ENCODE results near the gene BAIAP2L2.
"Not testable (repeated sequence)": the region's sequence is repeated elsewhere in the genome, so short reads cannot be mapped to it uniquely, and the experiment has no call there.

Gene BAIAP2L2

DNA sequence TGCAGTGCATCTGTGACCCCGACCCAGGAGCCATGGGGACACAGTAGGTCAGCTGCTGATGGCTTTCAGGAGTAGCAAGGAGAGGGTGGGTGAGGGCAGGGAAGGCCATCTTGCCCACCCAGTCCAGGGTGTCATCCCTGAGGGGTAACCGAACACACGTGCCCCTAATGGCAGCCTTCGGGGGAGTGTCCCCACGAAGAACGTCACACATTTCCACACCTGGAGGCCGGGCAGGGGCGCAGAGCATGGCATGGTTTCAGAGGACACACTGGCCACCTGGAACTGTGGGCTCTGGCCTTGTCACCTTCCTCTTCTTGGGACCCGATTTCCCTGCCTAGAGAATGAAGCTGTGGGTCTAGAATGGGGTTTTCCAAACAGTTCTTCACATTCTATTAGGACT is 19.4 kb upstream of the BAIAP2L2 start:
- in situ Hi-C loops (cut with MboI; ENCODE audit: low sequenced_read_pairs), result loop anchor here (10.0 kb wide), 1 partner anchor 105 kb away; no protein-coding TSS in a partner anchor

- in situ Hi-C loops (cut with MboI; ENCODE audit: low sequenced_read_pairs), result loop anchor here (10.0 kb wide), 1 partner anchor 106 kb away; no protein-coding TSS in a partner anchor
These were observed 18.5 kb upstream of the BAIAP2L2 start for GRCh38 chr22:38129021-38129420.

- in situ Hi-C loops (cut with MboI; ENCODE audit: low sequenced_read_pairs), result loop anchor here (10.0 kb wide), 1 partner anchor 107 kb away; no protein-coding TSS in a partner anchor
These were observed 17.4 kb upstream of the BAIAP2L2 start for GRCh38 chr22:38127869-38128268.

DNA sequence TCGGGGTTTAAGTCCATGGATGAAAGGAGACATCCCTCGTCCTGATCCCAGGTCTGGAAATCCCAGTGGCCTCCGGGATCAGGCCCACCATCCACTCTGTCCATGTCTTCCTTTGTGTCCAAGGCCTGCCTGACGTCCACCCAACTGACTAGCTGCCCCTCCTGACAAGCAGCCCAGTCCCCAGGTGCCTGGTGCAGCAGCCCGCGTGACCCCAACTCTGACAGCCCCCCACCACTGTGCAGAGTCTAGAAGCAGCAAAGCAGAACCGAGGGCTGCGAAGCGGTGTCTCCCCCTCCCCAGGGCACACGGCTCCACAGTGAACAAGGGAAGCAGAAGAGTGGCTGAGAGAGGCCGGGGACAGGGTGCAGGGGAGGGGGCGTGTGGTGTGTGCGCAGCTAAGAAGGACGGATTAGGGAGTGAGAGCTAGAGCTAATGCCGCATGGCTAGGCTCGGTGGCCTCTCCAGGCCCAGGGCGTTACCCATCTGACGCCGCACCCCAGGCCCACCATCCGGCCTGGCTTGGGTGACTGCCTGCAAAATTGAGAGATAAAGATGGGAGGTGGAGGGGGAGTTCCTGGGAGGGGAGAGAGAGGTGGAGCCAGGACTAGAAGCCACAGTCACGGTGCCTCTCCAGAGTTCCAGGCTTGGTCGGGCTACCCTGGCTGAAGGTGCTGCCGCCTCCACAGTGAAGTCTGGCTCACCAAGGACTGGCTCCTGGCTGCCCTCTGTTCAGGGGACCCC is 16.6 kb upstream of the BAIAP2L2 start:
- in situ Hi-C loops (cut with MboI; ENCODE audit: low sequenced_read_pairs), result loop anchor here (10.0 kb wide), 1 partner anchor 108 kb away; no protein-coding TSS in a partner anchor

GRCh38 chr22:38125751-38126201 is 15.3 kb upstream of the BAIAP2L2 start:
- in situ Hi-C loops (cut with MboI; ENCODE audit: low sequenced_read_pairs), result loop anchor here (10.0 kb wide), 1 partner anchor 109 kb away; no protein-coding TSS in a partner anchor

DNA sequence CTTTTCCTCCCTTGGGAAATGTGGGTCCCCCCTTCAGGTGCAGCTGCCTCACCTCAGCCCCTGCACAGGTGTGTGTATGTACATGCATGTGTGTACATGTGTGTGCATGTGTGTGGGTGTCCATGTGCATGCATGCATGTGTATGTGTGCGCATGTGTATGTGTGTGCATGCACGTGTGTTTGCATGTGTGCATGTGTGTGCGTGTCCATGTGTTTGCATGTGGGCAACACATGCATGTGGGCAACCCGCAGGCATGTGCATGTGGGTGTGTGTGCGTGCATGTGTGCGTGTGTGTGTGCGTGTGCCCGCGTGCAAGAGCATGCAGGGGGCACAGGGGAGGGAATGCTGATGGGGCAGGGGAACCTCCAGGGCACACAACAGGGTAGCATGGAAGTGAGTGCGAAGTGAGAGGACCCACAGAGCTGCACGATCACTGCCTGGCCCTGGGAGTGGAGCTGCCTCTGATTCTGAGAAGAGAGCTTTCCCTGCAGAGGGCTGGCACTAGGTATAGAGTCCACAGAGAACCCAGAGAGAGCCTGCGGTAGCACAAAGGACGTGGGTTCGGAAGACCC is 14.6 kb upstream of the BAIAP2L2 start:
- in situ Hi-C loops (cut with MboI; ENCODE audit: low sequenced_read_pairs), result loop anchor here (10.0 kb wide), 1 partner anchor 110 kb away; no protein-coding TSS in a partner anchor

GRCh38 chr22:38124236-38124974 is 13.9 kb upstream of the BAIAP2L2 start:
- in situ Hi-C loops (cut with MboI; ENCODE audit: low sequenced_read_pairs), result loop anchor here (10.0 kb wide), 1 partner anchor 110 kb away; no protein-coding TSS in a partner anchor

GRCh38 chr22:38122616-38123015 is 12.1 kb upstream of the BAIAP2L2 start:
- in situ Hi-C loops (cut with MboI; ENCODE audit: low sequenced_read_pairs), result loop anchor here (10.0 kb wide), 1 partner anchor 112 kb away; no protein-coding TSS in a partner anchor

DNA sequence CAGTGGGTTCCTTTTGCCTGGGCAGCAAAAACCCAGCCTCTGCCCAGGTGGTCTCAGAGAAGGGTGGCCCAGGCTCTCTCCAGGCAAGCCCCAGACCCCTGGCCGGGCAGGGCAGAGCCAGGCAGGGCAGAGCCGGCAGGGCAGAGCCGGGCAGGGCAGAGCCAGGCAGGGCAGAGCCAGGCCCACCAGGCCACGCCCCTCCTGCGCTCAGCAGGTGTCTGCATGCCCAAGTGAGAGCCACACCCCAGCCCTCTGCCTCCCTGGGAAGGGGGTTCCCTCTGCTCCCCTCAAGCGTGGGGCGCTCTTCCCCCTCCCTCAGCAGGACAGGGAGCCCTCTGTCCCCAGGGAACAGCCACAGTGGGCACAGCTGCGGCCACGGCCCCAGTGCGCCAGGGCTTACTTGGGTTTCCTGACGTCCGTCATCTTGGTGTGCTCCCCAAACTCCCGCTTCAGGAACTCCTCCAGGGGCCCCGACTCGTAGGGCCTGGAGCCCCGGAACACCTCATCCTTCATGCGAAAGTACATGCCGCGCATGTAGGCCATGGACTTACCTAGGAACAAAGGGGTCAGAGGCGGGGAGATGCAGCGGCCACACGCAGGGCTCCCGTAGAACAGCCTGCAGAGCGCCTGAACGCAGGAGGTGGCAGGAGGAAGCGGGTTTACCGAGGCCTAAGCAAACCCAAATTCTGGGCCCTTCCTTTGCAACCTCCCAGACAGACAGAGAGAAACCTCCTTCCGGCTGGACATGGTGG is 10.1 kb upstream of the BAIAP2L2 start:
- in situ Hi-C loops (cut with MboI; ENCODE audit: low sequenced_read_pairs), result loop anchor here (10.0 kb wide), 1 partner anchor 114 kb away; no protein-coding TSS in a partner anchor

DNA sequence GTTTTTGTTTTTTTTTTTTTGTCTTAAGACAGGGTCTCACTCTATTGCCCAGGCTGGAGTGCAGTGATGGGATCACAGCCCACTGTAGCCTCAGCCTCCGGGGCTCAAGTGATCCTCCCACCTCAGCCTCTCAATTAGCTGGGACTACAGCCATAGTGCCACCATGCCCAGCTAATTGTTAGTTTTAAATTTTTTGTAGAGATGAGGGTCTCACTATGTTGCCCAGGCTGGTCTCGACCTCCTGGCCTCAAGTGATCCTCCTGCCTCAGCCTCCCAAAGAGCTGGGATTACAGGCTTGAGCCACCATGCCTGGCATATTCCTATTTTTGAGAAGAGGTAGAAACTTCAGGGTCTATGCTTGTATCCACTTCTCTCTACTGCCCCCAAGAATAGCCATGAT is 8.3 kb upstream of the BAIAP2L2 start:
- in situ Hi-C loops (cut with MboI; ENCODE audit: low sequenced_read_pairs), result not testable (repeated sequence)

DNA sequence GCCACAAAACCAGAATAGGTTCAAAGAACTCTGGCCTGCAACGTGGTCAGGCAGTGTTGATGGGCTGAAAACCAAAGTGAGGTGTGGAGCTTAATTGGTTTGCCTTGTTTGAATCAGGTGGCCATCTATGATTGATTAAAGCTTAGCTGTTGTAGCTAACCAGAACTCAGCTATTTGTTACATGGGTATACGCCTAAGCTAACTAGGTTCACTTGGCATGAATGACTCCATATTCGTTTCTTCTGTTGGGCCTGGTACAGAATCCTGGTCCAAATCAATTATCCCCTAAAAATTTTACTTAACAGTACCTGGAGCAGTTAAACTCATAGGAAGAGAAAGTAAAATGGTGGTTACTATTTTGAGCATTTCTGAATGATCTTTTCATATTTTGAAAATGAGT is 7.7 kb upstream of the BAIAP2L2 start:
- in situ Hi-C loops (cut with MboI; ENCODE audit: low sequenced_read_pairs), result no loop called here

GRCh38 chr22:38117556-38117955 is 7.1 kb upstream of the BAIAP2L2 start:
- in situ Hi-C loops (cut with MboI; ENCODE audit: low sequenced_read_pairs), result not testable (repeated sequence)

DNA sequence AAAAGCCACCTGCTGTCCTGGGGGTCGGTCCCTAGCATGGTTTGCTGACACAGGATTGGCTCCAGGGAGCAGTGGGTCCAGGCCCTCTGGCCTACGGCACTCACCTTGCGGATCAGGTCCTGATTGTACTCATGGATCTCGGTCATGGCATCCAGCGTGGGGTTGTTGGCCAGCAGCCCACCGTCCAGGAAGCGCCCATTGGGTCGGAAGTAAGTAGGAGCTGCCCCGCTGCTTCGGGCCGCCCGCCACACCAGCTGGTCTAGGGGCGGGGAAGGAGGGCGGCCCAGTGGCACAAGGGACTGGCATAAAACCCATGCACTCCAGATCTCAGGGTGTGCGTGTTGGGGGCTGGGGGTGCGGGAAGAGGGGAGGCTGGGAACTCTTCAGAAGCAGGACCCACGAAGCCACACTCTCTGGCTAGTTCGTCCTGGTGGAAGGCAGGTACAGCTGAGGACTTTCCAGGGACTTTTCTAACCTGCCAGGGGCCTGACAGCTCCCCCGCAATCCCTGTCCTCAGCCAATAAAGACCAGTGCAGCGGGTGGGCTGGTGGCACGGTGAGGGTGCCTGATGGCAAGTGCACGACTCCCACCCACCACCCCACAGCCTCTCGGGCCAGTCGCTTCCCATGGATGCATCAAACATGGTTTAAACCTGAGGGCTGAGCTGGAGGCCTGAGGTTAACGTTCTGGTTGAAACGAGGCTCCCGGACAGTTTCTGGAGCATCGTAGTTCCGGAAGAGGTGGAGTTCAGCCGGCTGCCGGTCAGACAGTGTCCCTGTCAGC is 5.1 kb upstream of the BAIAP2L2 start:
- in situ Hi-C loops (cut with MboI; ENCODE audit: low sequenced_read_pairs), result no loop called here

DNA sequence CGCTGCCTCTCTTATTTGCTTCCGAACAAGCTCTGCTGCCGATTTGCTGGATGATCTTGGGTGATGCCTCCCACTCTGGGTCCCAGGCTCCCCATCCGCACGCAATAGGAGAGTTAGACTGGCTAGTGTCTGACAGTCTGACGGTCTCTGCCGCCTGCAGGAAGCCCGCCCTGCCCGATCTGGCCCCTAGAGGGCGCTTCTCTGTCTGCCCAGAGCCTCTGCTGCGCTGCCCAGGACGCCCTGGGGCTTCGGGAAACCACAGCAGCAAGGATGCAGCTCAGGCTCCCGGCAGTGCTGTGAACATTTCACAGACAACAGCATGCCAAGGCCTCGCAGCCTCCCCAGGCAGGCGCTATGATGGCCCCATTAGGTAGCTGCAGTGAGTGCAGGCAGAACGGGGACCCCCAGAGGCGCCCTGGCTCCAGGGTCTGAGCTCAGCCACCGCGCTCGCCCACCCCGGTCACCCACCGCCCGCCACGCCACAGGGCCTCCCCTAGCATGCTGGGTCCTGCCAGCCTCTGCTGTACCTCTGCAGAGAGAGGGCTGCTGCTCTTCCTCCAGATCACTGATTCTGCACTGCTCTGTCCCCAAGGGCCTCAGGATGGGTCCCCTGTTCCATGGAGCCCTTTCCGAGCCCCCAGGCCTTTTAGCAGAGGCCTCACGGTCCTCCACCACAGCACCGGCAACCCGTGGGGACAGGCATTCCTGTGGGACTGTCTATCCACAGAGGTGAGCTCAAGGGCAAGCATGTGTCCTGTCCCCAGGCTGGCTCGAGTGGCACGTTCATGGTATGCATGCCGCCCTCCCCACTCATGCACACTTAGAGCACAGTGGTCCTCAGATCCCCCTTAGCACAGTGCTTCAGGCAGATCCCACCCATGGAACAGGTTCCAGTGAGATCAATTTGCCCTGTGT is 4.3 kb upstream of the BAIAP2L2 start:
- in situ Hi-C loops (cut with MboI; ENCODE audit: low sequenced_read_pairs), result no loop called here

DNA sequence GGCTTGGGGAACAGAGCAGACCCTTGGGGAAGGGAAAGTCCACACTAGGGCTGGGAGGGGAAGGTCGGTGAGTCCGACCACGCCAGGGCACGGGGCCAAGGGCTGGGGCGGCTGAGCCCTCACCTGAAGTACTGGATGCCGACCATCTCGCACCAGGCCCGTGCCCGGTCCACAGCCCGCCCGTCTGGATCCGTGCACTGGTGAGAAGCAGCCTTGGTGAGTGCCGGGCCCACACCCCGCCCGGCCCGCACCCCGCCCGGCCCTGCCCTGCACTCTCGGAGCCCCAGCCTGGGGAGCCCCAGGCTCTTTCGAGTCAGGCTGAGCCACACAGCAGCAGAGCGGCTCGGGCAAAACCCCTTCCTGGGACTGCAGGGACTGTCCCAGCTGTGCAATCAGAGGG is 1.9 kb upstream of the BAIAP2L2 start:
- in situ Hi-C loops (cut with MboI; ENCODE audit: low sequenced_read_pairs), result no loop called here

- in situ Hi-C loops (cut with MboI; ENCODE audit: low sequenced_read_pairs), result no loop called here
These were observed 1.5 kb upstream of the BAIAP2L2 start for GRCh38 chr22:38111925-38112355.

- in situ Hi-C loops (cut with MboI; ENCODE audit: low sequenced_read_pairs), result no loop called here
These were observed 674 bp upstream of the BAIAP2L2 start for GRCh38 chr22:38110863-38111852.

All from HL-60/S4 (cell line).